ENCODE data around the gene NPHP4. TPM values are rescaled to one million over a fixed set of nuclear protein-coding genes. Genes with fewer than 3 reads are reported as not detected.

NPHP4 gene
- total and polyA plus RNA-seq, 9 of the 15 experiments (the other 6 are each of a cell fraction or from before 2014, with no cell fraction given): 0.52 to 26.2 (median 6.7) TPM

GRCh38 chr1:5974631-5975030 is 17.6 kb downstream of the NPHP4 start:
- H3K27me3 ChIP-seq (ENCODE audit: control insufficient read depth in 2 of 2, insufficient read depth in 2 of 2, low read length in 2 of 2): no peaks in the 10 kb centered on the region
- BruUV-seq (replicated peaks): no TSS peak
- H3K4me3 ChIP-seq: no peak overlapping the region
- intact Hi-C loops (cut with micrococcal nuclease) (loop anchor here (10.0 kb wide), 1 partner anchor 460 kb away; no protein-coding TSS in a partner anchor), in situ Hi-C loops (cut with MboI) (no loop called here)
- no peak overlapping the region for H3K9ac ChIP-seq (ENCODE audit: insufficient read depth in 1 of 2, low read depth in 2 of 2, low read length in 2 of 2)
- no peak for FAIRE-seq
- H2AFZ ChIP-seq (ENCODE audit: low read depth, low read length): no peak overlapping the region
- no peak overlapping the region for H3K4me2 ChIP-seq (ENCODE audit: insufficient read depth, low read length)
- H3K36me3 ChIP-seq (ENCODE audit: control insufficient read depth, insufficient read depth, low read length): peaks cover 51% of the 10 kb centered on the region
- peaks cover 0 to 7% of the 10 kb centered on the region in 2 experiments; a peak in 1 of 5 replicates for H3K4me1 ChIP-seq (replicated peaks in 1 of 2; ENCODE audit: control insufficient read depth in 2 of 2, insufficient read depth in 2 of 2, low read length in 2 of 2)
- no peaks in the 10 kb centered on the region for H4K20me1 ChIP-seq (replicated peaks; ENCODE audit: control insufficient read depth, insufficient read depth, low read length)
- no peak overlapping the region for H3K27ac ChIP-seq (ENCODE audit: extremely low read depth, low read depth, low read length)
- ATAC-seq: no peak
- H3K9me1 ChIP-seq (ENCODE audit: control insufficient read depth, insufficient read depth, low read length): peaks cover 4% of the 10 kb centered on the region
- no peak for DNase-seq (ENCODE audit: extremely low read depth in 1 of 4, low spot score in 3 of 4)
- WGBS (ENCODE audit: insufficient coverage, low coverage, missing lambda C conversion rate): 90% methylated on average over 8 of the region's 8 CpGs
- CTCF ChIA-PET (ENCODE audit: low intra/inter-chr PET ratio): interaction anchor here (1.1 kb wide), 1 partner anchor 464 kb away, joined by 4 read pairs; no protein-coding TSS in a partner anchor
- no peaks in the 10 kb centered on the region for H3K9me3 ChIP-seq (replicated peaks; ENCODE audit: control insufficient read depth, insufficient read depth, low read depth, low read length)
- H3K79me2 ChIP-seq (ENCODE audit: control insufficient read depth, insufficient read depth, low read length): no peaks in the 10 kb centered on the region
- TF ChIP-seq, protein P1, sequence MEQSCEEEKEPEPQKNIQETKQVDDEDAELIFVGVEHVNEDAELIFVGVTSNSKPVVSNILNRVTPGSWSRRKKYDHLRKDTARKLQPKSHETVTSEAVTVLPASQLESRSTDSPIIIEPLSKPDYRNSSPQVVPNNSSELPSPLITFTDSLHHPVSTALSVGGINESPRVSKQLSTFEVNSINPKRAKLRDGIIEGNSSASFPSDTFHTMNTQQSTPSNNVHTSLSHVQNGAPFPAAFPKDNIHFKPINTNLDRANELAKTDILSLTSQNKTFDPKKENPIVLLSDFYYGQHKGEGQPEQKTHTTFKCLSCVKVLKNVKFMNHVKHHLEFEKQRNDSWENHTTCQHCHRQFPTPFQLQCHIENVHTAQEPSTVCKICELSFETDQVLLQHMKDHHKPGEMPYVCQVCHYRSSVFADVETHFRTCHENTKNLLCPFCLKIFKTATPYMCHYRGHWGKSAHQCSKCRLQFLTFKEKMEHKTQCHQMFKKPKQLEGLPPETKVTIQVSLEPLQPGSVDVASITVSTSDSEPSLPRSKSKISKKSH (CRISPR knock-in tag; IDR thresholded peaks at IDR 0.05): no peak
- TF ChIP-seq, protein P2, sequence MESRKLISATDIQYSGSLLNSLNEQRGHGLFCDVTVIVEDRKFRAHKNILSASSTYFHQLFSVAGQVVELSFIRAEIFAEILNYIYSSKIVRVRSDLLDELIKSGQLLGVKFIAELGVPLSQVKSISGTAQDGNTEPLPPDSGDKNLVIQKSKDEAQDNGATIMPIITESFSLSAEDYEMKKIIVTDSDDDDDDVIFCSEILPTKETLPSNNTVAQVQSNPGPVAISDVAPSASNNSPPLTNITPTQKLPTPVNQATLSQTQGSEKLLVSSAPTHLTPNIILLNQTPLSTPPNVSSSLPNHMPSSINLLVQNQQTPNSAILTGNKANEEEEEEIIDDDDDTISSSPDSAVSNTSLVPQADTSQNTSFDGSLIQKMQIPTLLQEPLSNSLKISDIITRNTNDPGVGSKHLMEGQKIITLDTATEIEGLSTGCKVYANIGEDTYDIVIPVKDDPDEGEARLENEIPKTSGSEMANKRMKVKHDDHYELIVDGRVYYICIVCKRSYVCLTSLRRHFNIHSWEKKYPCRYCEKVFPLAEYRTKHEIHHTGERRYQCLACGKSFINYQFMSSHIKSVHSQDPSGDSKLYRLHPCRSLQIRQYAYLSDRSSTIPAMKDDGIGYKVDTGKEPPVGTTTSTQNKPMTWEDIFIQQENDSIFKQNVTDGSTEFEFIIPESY (CRISPR knock-in tag; IDR thresholded peaks at IDR 0.05): peak; percentile 98
- POLR2A ChIA-PET: interaction anchor here (0.8 kb wide), 1 partner anchor 19 kb away, joined by 3 read pairs; no protein-coding TSS in a partner anchor
